ENCODE measurements around the gene RNF40.

Gene RNF40

GRCh38 chr16:30740364-30741251 lies 21.5 kb upstream of the RNF40 start:
- peak; percentile 53 for DNase-seq (ENCODE audit: insufficient read length, low spot score)

GRCh38 chr16:30741461-30741914 lies 20.6 kb upstream of the RNF40 start:
- FAIRE-seq (peak; percentile 68), DNase-seq (ENCODE audit: insufficient read length, low spot score) (peak; percentile 85)

More at GRCh38 chr16:30740364-30741251, 21.5 kb upstream of the RNF40 start:
- peak; percentile 54 for FAIRE-seq

DNA sequence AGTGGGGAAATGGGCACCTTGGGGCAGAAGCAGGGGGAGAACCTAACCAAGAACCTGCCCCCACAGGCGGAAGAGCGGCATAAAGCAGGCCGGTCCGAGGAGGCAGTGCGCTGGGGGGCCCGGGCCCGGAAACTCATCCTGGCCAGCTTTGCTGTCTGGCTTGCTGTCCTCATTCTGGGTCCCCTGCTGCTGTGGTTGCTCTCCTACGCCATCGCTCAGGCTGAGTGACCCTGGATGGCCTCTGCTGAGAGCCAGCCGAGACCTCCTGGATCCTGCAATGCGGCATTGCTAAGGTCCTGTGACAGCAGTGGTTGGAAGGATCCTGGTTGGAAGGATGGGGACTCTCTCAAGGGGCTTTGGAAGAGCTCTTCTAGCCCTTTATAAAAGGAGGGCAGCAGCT lies 18.4 kb upstream of the RNF40 start:
- DNase-seq (ENCODE audit: insufficient read length, low spot score) (no peak), FAIRE-seq (no peak)

DNA sequence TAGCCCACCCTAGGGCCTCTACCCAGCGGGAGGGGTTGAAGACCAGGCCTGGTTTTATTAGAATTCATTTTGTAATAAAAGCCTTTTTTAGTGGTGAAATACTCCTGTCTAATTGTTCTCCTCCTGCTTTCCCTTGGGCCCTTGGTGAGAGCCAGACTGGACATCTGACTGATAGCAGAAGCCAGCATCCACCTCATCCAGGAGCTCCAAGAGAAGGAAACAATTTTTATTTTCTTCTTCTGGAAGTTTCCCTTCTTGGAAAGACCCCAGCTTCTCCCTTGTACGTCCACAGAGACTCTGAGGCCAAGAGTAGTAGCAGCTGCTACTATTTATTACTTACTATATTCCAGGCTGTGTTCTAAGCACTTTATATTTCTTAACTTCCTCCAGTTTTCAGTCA lies 17.9 kb upstream of the RNF40 start:
- DNase-seq (ENCODE audit: insufficient read length, low spot score) (no peak), FAIRE-seq (no peak)

- no peak for FAIRE-seq
- no peak for DNase-seq (ENCODE audit: insufficient read length, low spot score)
Observed at GRCh38 chr16:30745082-30745481, 17.0 kb upstream of the RNF40 start.

GRCh38 chr16:30746638-30747175 lies 15.4 kb upstream of the RNF40 start:
- DNase-seq (ENCODE audit: insufficient read length, low spot score) (no peak), FAIRE-seq (no peak)

DNA sequence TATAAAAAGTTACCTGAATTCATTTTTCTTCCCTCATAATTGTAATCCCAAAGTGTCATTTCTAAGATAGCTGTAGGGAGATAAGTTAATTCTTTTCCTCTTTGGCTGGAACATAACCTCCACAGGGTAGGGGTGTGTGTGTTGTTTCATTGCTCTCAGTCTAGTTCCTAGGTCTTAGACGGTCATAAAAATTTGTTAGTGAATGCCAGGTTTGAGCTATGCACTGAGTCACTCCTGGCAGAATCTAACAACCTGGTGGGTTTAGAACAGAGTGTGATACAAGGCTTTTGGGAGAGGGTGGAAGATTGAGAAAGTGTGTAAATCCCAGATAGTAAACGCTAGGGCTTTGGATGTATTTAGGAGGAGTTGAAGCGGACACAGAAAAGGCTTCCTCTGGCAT lies 14.8 kb upstream of the RNF40 start:
- FAIRE-seq: no peak
- no peak for DNase-seq (ENCODE audit: insufficient read length, low spot score)

DNA sequence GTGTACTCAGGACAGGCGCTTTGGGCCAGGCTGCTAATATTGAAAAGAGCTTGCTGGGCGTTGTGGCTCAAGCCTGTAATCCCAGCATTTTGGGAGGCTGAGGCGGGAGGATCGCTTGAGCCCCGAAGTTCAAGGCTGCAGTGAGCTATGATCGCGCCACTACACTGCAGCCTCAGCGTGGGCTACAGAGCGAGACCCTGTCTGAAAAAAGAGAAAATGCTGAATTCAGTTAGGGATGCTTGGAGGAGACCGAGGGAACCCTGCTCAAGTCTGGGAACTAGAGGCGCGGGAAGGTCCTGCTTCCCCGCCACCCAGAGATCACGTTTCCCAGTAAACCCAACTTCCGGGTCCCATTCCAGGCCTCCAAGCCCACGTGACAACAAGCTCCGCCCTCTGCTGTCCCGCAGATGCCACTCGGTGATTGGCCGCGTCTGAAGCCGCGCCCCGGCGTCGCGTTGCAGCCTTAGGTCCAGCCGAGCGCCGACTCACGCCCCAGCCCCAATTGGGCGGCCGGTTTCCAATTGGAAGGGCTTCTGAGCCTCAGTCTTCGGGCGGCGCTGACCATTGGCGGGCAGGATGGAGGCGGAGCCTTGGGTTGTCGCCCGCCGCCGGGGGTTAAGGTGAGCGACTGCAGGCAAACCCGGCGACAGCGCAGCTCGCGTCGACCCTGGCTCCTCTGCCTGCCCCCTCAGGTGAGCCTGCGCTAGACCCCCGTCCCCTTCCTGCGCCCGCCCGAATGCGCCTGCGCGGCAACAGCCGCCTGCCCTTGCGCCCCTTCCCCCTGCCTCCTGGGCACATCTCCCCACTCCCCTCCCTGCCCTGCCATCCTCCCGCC lies 14.1 kb upstream of the RNF40 start, which contains the start of gene PHKG2:
PHKG2 (plus strand) TSS at position 627 of the 835 bp plus-strand sequence. CDS start 396 bp downstream, outside the sequence.
- DNase-seq (ENCODE audit: insufficient read length, low spot score) (peak; percentile 98), FAIRE-seq (peak; percentile 96)

GRCh38 chr16:30748634-30749445 lies 13.3 kb upstream of the RNF40 start:
- DNase-seq (ENCODE audit: insufficient read length, low spot score): no peak

DNA sequence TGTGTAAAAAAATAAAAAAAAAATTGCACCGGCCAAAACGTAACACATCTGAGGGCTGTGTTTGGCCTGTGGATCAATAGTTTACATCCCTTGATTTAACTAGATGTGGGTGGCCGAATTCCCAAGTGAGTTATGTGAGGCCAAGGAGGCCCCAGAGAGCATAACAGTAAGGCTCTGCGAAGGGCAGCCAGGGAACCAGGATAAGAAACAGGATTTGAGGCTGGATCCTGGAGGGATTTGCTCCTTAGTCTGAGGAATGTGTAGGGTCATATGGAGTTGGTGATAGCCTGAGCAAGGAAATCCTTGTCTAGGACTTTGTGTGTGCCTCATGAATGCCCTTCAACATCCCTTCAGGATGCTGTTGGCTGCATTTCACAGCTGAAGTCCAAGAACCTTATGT lies 11.9 kb upstream of the RNF40 start:
- FAIRE-seq (no peak), DNase-seq (ENCODE audit: insufficient read length, low spot score) (no peak)

More at GRCh38 chr16:30748634-30749445, 13.3 kb upstream of the RNF40 start:
- no peak for FAIRE-seq

GRCh38 chr16:30750876-30751465 lies 11.2 kb upstream of the RNF40 start:
- no peak for FAIRE-seq
- no peak for DNase-seq (ENCODE audit: insufficient read length, low spot score)

DNA sequence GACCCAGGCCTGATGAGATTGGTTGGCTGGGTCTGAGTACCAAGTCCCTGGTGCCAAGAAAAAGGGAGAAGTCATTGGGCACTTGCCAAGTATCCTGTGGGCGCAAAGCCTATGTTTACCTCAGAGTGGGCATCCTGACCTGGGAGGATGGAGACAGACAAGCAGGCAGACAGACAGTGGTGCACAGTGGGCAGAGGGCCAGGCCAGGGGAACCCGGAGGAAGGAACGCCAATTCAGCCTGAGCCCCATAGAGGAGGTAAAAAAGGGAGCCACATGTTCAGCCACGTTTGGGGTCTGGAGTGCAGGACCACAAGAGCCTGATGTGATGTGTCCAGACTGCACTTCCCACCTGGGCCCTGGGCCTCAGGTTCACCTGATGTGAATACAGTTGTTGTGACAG lies 8.5 kb upstream of the RNF40 start:
- no peak for DNase-seq (ENCODE audit: insufficient read length, low spot score)
- FAIRE-seq: no peak

DNA sequence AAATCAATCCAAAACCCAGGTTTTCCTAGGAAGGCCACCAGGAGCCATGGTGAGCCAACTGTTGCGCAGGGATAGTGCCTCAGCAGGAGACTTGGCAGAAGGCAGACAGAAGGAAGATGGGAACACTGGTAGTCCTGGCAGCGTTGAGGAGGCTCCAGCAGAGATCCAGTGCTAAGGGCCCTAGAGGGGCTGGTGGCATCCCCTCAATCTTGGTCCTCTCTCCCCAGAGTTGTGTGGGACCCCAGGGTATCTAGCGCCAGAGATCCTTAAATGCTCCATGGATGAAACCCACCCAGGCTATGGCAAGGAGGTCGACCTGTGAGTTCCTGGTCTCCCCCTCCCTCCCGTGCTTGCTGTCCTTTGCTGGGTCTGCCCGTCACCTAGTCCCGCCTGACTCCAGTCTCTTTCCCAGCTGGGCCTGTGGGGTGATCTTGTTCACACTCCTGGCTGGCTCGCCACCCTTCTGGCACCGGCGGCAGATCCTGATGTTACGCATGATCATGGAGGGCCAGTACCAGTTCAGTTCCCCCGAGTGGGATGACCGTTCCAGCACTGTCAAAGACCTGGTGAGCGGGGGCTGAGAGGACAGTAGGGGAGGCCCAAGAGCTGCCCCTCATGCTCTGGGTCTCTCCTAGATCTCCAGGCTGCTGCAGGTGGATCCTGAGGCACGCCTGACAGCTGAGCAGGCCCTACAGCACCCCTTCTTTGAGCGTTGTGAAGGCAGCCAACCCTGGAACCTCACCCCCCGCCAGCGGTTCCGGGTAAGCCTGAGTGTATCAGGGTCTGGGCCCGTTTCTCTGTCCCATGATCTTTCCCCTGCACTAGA lies 6.0 kb upstream of the RNF40 start:
- FAIRE-seq: no peak
- no peak for DNase-seq (ENCODE audit: insufficient read length, low spot score)

GRCh38 chr16:30756781-30757100 lies 5.4 kb upstream of the RNF40 start:
- DNase-seq (ENCODE audit: insufficient read length, low spot score) (no peak), FAIRE-seq (no peak)

DNA sequence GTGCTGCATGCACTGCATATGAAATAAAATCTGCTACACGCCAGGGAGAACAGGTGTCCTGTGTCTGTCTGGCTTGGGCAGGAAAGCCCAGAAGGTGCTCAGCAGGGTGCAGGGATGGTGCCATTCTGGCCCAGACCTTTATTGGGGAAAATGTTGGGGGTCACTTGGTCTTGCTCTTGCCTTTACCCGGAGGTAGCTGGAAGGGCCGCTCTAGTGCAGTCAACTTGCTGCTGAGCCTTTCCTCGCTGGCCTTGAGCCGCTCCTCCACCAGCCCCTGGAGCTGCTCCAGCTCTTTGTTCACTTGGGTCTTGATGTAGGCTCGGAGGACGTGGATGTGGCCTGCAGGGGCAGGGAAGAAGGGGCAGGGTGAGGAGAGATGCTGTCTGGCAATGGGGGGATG lies 4.8 kb upstream of the RNF40 start:
- FAIRE-seq (no peak), DNase-seq (ENCODE audit: insufficient read length, low spot score) (no peak)

DNA sequence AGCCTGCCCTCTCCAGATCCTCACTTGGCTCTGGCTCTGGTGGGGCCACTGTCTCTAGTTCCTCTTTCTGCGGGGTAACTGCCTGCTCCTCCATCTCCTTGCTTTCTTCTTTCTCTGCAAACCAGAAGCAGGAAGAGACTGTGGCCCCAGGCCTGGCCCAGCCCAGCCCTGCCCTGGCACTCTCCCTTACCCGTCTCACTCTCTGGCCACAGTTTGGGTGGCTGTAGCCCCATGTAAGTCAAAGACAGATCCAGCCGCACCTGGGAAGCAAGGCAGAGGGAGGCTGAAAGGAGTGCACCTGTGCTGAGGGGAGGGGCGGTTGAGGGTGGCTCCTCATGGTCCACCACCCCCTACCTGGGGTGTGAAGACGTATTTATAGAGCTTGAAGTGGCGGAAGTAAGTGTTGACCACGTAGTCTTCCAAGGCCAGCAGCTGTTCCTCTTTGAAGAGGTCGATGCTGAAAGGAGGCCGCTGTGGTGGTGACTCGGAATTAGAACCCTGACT lies 3.1 kb upstream of the RNF40 start:
- no peak for DNase-seq (ENCODE audit: insufficient read length, low spot score)
- no peak for FAIRE-seq

DNA sequence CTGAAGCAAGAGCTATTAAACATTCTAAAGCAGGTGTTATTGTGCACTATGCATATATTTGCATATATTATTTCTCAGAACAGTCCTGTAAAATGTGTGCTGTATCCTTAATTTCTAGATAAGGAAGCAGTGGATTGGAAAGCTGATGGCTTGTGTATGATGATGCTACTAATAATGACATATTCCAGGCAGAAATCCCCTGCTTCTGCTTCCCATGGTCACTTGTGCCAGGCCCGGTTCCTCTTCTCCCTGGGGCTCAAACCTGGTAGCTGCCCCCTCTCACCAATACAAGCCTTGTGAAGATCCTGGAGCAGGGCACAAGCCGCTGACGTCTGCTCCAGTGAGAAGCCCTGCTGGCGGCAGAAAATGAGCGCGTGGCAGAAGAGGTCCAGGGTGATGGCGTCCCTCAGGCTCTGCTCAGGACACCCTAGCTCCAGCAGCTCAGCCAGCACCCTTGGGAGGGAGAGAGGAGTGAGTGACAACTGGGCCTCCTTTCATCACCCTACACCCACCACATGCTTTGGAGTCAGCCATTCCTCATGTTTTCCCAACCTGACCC lies 2.0 kb upstream of the RNF40 start:
- DNase-seq (ENCODE audit: insufficient read length, low spot score): no peak
- no peak for FAIRE-seq

GRCh38 chr16:30760577-30761426 lies 1.3 kb upstream of the RNF40 start:
- FAIRE-seq (no peak), DNase-seq (ENCODE audit: insufficient read length, low spot score) (no peak)

Data from HTR-8/SVneo (cell line).